ENCODE measurements around the gene DDA1. TPM values are rescaled to one million over a fixed set of nuclear protein-coding genes. Genes with fewer than 3 reads are reported as not detected.

Gene DDA1
- total and polyA plus RNA-seq, 2 of the 13 experiments (the other 11 are each of a cell fraction or from before 2014, with no cell fraction given) = 24.5 to 26.0 TPM

GRCh38 chr19:17334414-17335409 is 25.3 kb downstream of the DDA1 start, which contains the start of gene ANO8 (continued):
- TF ChIP-seq EZH2 (conservative IDR thresholded peaks at IDR 0.05; ENCODE audit: low read depth, low read length) (no peak), NFKB2 (CRISPR knock-in tag; IDR thresholded peaks at IDR 0.05; ENCODE audit: borderline replicate concordance) (peak; percentile 86; the same call in 1 of the 2 replicates), ZNF850 (CRISPR knock-in tag; conservative IDR thresholded peaks at IDR 0.05) (no peak), ZNF496 (CRISPR knock-in tag; IDR thresholded peaks at IDR 0.05; ENCODE audit: insufficient replicate concordance) (no peak), YEATS2 (CRISPR knock-in tag; IDR thresholded peaks at IDR 0.05; ENCODE audit: borderline replicate concordance) (no peak), ZNF724P (CRISPR knock-in tag; IDR thresholded peaks at IDR 0.05; ENCODE audit: borderline replicate concordance) (0 out of 2 replicates have a peak, but pooled peaks have one; percentile 4), ZNF484 (CRISPR knock-in tag; IDR thresholded peaks at IDR 0.05; ENCODE audit: borderline replicate concordance, low read depth) (no peak), TAF1 (CRISPR knock-in tag; IDR thresholded peaks at IDR 0.05) (no peak), HMGXB4 (CRISPR knock-in tag; IDR thresholded peaks at IDR 0.05; ENCODE audit: borderline replicate concordance in 1 of 2, low read depth in 1 of 2) (peak; percentile 48 to 80; a peak in 3 of 4 replicates), ZNF143 (CRISPR knock-in tag; IDR thresholded peaks at IDR 0.05) (no peak), ZFX (CRISPR knock-in tag; IDR thresholded peaks at IDR 0.05; ENCODE audit: low read depth) (peak; percentile 93), SRSF1 (optimal IDR thresholded peaks at IDR 0.05; ENCODE audit: low read depth, low read length) (peak; percentile 68), IRF2 (CRISPR knock-in tag; IDR thresholded peaks at IDR 0.05) (no peak), SRSF9 (IDR thresholded peaks at IDR 0.05; ENCODE audit: borderline replicate concordance, insufficient read depth, low read depth, low read length, poor library complexity, severe bottlenecking) (no peak), HNRNPUL1 (IDR thresholded peaks at IDR 0.05; ENCODE audit: low read depth, low read length) (no peak), ZFP36L1 (CRISPR knock-in tag; IDR thresholded peaks at IDR 0.05) (no peak), REL (CRISPR knock-in tag; conservative IDR thresholded peaks at IDR 0.05) (no peak), SNAPC4 (CRISPR knock-in tag; IDR thresholded peaks at IDR 0.05) (0 out of 2 replicates have a peak, but pooled peaks have one; percentile 40), SUZ12 (IDR thresholded peaks at IDR 0.05; ENCODE audit: low read depth, low read length) (no peak), ZNF614 (CRISPR knock-in tag; IDR thresholded peaks at IDR 0.05; ENCODE audit: borderline replicate concordance) (no peak; the same call in 1 of the 2 replicates)
